GM04503 (cell line): ENCODE measurements around the gene CYTH1.

ENCODE experiments used
- DNase-seq: peaks from one replicate; pipeline ENCODE4 v3.0.0-alpha.2; 2012; ENCODE audit warnings: low read depth

Gene CYTH1

GRCh38 chr17:78781893-78782304 is at the start of gene CYTH1:
TSS of gene CYTH1 (minus strand) at chr17:78782273. CDS start at chr17:78782223, 50 bp downstream.
- no peak for DNase-seq

GRCh38 chr17:78829477-78829876 is 47.4 kb upstream of the CYTH1 start:
- DNase-seq = no peak

- DNase-seq = no peak
Observed at GRCh38 chr17:78828470-78829185, 46.6 kb upstream of the CYTH1 start.

GRCh38 chr17:78826836-78827509 is 44.9 kb upstream of the CYTH1 start:
- no peak for DNase-seq

GRCh38 chr17:78826421-78826820 is 44.3 kb upstream of the CYTH1 start:
- no peak for DNase-seq

GRCh38 chr17:78825696-78826095 is 43.6 kb upstream of the CYTH1 start:
- DNase-seq = no peak

- DNase-seq = no peak
Observed at GRCh38 chr17:78824240-78824639, 42.2 kb upstream of the CYTH1 start.

GRCh38 chr17:78823282-78824046 is 41.4 kb upstream of the CYTH1 start:
- DNase-seq = no peak

GRCh38 chr17:78822552-78822951 is 40.5 kb upstream of the CYTH1 start:
- peak; percentile 82 for DNase-seq

- no peak for DNase-seq
Observed at GRCh38 chr17:78821961-78822360, 39.9 kb upstream of the CYTH1 start.

GRCh38 chr17:78820841-78821240 is 38.8 kb upstream of the CYTH1 start:
- DNase-seq = no peak

GRCh38 chr17:78819806-78820792 is 38.0 kb upstream of the CYTH1 start:
- DNase-seq = no peak

GRCh38 chr17:78819402-78819801 is 37.3 kb upstream of the CYTH1 start:
- no peak for DNase-seq

- no peak for DNase-seq
Observed at GRCh38 chr17:78818932-78819331, 36.9 kb upstream of the CYTH1 start.

GRCh38 chr17:78818152-78818846 is 36.2 kb upstream of the CYTH1 start:
- no peak for DNase-seq

GRCh38 chr17:78817123-78817522 is 35.0 kb upstream of the CYTH1 start:
- no peak for DNase-seq

GRCh38 chr17:78815696-78816095 is 33.6 kb upstream of the CYTH1 start:
- DNase-seq = no peak

- no peak for DNase-seq
Observed at GRCh38 chr17:78812855-78813254, 30.8 kb upstream of the CYTH1 start.

GRCh38 chr17:78808163-78808562 is 26.1 kb upstream of the CYTH1 start:
- DNase-seq = no peak

- no peak for DNase-seq
Observed at GRCh38 chr17:78806451-78806850, 24.4 kb upstream of the CYTH1 start.

GRCh38 chr17:78805301-78805700 is 23.2 kb upstream of the CYTH1 start:
- no peak for DNase-seq
